Activated CD8-positive, alpha-beta T cell treated with anti-CD3 and anti-CD28 coated beads for 36 hours (primary cell): ENCODE results near the gene RPLP1. TPM values are rescaled to one million over a fixed set of nuclear protein-coding genes. Genes with fewer than 3 reads are reported as not detected.

Experiments used
- ATAC-seq: fragments of 200-7000 bp; cut with Tn5 transposase; one replicate; pipeline ENCODE4 v1.10.0; 2021; ENCODE audit warnings: mild to moderate bottlenecking, moderate library complexity
- CTCF ChIA-PET: fragments of 350-600 bp; sonication (Branson Sonifier 250); formaldehyde crosslinking; loops from one replicate; lab custom pipeline; 2021; ENCODE audit warnings: antibody characterized with exemption; lab: Charles Lee
- POLR2A ChIA-PET: fragments of 350-600 bp; sonication (Branson Sonifier 250); formaldehyde crosslinking; loops from one replicate; lab custom pipeline; 2021; ENCODE audit warnings: antibody characterized with exemption; lab: Charles Lee
- DNase-seq: peaks from one replicate; pipeline ENCODE4 v3.0.0-alpha.2; 2020
- H3K27ac Mint-ChIP-seq: one replicate; pipeline ENCODE4 v1.8.0; 2021; ENCODE audit warnings: mild to moderate bottlenecking, mixed read lengths
- H3K27me3 Mint-ChIP-seq: one replicate; pipeline ENCODE4 v1.8.0; 2021; ENCODE audit warnings: mixed read lengths
- H3K36me3 Mint-ChIP-seq: one replicate; pipeline ENCODE4 v1.8.0; 2021; ENCODE audit warnings: low read depth, mixed read lengths
- H3K4me1 Mint-ChIP-seq: one replicate; pipeline ENCODE4 v1.8.0; 2021; ENCODE audit warnings: low read depth, mixed read lengths
- H3K4me3 Mint-ChIP-seq: one replicate; pipeline ENCODE4 v1.8.0; 2021; ENCODE audit warnings: mild to moderate bottlenecking, moderate library complexity, mixed read lengths
- H3K9me3 Mint-ChIP-seq: one replicate; pipeline ENCODE4 v1.8.0; 2021; ENCODE audit warnings: mixed read lengths
- intact Hi-C: fragments of 100-400 bp; cut with micrococcal nuclease; formaldehyde crosslinking; loops from one replicate; pipeline ENCODE4 v1.10.0; 2022
- total RNA-seq, 2 experiments: library from RNA; stranded (reverse); gene quantifications; one replicate each; pipeline ENCODE4 v1.2.3, GENCODE V29; 2021
- TF ChIP-seq, protein P1 (sequence below): fragments of 200-600 bp; IDR thresholded peaks from one replicate; pipeline ENCODE4 v1.8.0; 2022; ENCODE audit warnings: antibody characterized with exemption, mild to moderate bottlenecking

RPLP1 gene
- total RNA-seq, 2 experiments from 2014 or later, result 2,583 to 2,701 TPM

DNA sequence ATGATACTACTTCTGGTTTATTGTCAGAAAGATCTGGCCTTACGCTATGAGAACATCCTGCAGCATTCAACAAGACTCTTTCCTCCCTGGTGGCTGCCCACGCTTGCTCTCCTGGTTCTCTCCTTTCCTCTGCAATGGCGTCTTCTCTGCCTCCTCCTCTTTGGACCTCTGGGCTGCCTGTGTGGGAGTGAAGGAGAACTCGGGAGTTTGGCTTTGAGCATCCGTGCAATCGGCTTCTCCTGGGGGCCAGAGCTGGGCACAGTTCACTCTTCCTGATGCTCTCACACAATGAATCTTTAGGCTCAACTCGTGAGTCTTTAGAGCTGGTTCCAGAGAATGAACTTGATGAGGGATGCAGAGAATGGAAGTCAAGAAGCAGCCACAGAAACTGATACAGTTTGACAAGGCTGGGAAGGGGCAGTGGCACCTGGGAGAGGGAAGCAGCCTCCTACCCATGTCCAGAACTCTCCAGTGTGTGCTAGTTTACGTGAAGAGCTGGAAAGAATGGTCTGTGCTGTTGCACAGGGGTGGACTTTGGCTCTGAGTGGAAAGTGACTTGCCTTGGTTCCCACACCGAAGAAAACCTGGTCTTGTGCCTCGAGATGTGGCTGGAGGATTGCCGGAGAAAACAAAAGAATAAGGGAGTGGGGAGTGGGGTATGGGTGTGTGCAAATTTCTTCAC is 37.9 kb downstream of the RPLP1 start:
- Mint-ChIP-seq H3K4me3 (no peak overlapping the region), H3K4me1 (no peaks in the 10 kb centered on the region), H3K36me3 (no peaks in the 10 kb centered on the region), H3K27ac (no peak overlapping the region), H3K27me3 (no peaks in the 10 kb centered on the region), H3K9me3 (peaks cover 6% of the 10 kb centered on the region)
- intact Hi-C loops, result no loop called here
- DNase-seq, result no peak
- no peak for ATAC-seq
- ChIA-PET CTCF (interaction anchor here (0.9 to 1.1 kb wide), 2 partner anchors 14 to 24 kb away, joined by 3 read pairs; no protein-coding TSS in a partner anchor), POLR2A (no interaction called here)
- TF ChIP-seq, protein P1, sequence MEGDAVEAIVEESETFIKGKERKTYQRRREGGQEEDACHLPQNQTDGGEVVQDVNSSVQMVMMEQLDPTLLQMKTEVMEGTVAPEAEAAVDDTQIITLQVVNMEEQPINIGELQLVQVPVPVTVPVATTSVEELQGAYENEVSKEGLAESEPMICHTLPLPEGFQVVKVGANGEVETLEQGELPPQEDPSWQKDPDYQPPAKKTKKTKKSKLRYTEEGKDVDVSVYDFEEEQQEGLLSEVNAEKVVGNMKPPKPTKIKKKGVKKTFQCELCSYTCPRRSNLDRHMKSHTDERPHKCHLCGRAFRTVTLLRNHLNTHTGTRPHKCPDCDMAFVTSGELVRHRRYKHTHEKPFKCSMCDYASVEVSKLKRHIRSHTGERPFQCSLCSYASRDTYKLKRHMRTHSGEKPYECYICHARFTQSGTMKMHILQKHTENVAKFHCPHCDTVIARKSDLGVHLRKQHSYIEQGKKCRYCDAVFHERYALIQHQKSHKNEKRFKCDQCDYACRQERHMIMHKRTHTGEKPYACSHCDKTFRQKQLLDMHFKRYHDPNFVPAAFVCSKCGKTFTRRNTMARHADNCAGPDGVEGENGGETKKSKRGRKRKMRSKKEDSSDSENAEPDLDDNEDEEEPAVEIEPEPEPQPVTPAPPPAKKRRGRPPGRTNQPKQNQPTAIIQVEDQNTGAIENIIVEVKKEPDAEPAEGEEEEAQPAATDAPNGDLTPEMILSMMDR, result no peak

DNA sequence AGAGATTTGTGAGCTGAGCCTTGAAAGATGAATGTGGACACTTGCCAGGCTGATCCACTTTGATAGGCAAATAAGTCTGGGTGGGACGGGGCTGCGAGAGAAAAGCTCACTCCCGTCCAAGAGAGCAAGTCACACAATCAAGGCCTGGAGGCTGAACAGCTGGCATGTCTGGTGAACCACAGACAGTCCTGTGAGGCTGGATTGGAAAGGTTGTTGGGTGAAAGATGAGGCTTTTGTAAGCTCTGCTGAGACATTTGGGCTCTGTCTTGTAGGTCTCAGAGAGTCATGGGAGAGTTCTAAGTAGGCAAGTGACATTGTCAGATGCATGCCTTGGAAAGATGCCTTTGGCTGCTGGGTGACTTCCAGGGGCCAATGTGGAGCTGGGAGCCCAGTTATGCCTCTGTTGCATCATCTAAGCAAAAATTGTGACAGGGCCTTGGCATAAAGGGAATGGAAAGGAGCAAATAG is 38.5 kb downstream of the RPLP1 start:
- intact Hi-C loops, result no loop called here

DNA sequence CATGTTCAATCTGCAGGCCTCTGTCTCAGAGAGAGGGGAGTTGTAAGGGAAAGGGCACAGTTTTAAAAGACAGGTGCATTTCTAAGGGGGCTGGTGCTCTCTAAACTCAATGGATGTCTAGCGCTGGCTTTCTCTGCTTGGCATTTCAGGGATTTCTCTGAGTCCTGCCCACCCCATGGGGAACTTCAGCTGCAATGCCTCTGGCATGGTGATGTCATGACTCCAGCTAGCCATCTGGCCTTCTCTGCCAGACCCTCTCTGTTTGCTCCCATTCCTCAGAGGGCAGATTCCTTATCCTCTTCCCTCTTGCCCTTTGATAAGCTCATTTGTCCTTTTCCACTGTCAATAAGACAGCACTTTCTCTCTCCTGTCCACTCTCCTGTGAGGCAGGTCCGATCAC is 40.8 kb downstream of the RPLP1 start:
- intact Hi-C loops, result no loop called here
- Mint-ChIP-seq H3K27me3 (no peaks in the 10 kb centered on the region), H3K4me3 (no peak overlapping the region), H3K27ac (no peak overlapping the region), H3K4me1 (peaks cover 7% of the 10 kb centered on the region), H3K36me3 (no peaks in the 10 kb centered on the region), H3K9me3 (peaks cover 4% of the 10 kb centered on the region)
- DNase-seq, result no peak
- ChIA-PET CTCF (interaction anchor here (0.8 to 2.4 kb wide), 6 partner anchors 10 to 445 kb away, joined by 3 to 9 read pairs (median 6); no protein-coding TSS in a partner anchor), POLR2A (no interaction called here)
- ATAC-seq, result no peak
- TF ChIP-seq, protein P1, result no peak

More for the DNA sequence above, 38.5 kb downstream of the RPLP1 start:
- Mint-ChIP-seq H3K36me3 (no peaks in the 10 kb centered on the region), H3K4me3 (no peak overlapping the region), H3K9me3 (peaks cover 4% of the 10 kb centered on the region), H3K27ac (no peak overlapping the region), H3K27me3 (no peaks in the 10 kb centered on the region), H3K4me1 (no peaks in the 10 kb centered on the region)
- ChIA-PET POLR2A (no interaction called here), CTCF (interaction anchor here (0.9 to 1.1 kb wide), 2 partner anchors 15 to 24 kb away, joined by 3 read pairs; no protein-coding TSS in a partner anchor)
- no peak for ATAC-seq
- no peak for DNase-seq
- TF ChIP-seq, protein P1, result no peak

DNA sequence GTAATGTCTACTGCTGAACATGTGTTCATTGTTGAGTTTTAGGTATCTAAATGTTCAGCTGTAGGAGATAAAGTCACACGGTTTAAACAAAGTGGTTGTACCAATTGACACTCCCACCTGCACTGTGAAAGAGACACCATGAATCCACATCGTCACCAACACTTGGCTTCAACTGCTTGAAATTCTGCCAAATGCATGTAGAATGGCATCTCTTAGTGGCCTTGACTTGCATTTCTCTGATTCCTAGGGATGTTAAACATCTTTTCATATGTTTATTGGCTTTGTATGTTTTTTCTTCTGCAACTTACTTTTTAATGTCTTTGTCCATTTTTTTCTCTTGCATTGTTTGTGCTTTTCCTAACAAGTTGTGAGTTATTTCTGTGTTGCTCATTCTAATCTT is 43.4 kb downstream of the RPLP1 start:
- Mint-ChIP-seq H3K4me3 (no peak overlapping the region), H3K36me3 (no peaks in the 10 kb centered on the region), H3K27me3 (no peaks in the 10 kb centered on the region), H3K4me1 (peaks cover 7% of the 10 kb centered on the region), H3K27ac (no peak overlapping the region), H3K9me3 (peaks cover 4% of the 10 kb centered on the region)
- intact Hi-C loops, result no loop called here
- no peak for ATAC-seq
- TF ChIP-seq, protein P1, result no peak
- ChIA-PET POLR2A (interaction anchor here (0.6 kb wide), 1 partner anchor 453 kb away, joined by 3 read pairs; no protein-coding TSS in a partner anchor), CTCF (no interaction called here)
- DNase-seq, result no peak

DNA sequence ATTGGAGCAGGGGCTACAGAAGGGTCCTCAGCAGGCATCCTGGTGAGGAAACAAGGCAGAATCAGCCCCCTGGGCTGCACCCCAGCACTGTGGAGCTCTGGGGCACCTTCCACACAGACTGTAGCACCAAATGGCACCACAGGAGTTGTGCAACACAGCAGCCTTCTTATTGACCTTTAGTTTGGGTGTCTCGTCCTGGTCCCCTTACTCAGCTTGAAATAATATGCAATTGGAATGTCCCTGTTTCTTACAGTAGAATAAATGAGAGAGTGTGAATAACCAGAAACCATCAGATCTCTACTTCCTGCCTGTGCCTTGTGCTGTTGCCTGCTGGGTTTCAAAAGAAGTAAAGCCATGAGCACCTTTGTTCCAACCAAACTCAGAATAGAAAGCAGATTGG is 44.5 kb downstream of the RPLP1 start:
- TF ChIP-seq, protein P1, result no peak
- H3K27me3 Mint-ChIP-seq, result no peaks in the 10 kb centered on the region
- ATAC-seq (peak; percentile 81), DNase-seq (peak; percentile 33)
- H3K9me3 Mint-ChIP-seq, result no peaks in the 10 kb centered on the region
- intact Hi-C loops, result no loop called here
- ChIA-PET CTCF (no interaction called here), POLR2A (no interaction called here)
- no peak overlapping the region for H3K27ac Mint-ChIP-seq
- H3K4me3 Mint-ChIP-seq, result no peak overlapping the region
- peaks cover 7% of the 10 kb centered on the region for H3K4me1 Mint-ChIP-seq
- H3K36me3 Mint-ChIP-seq, result no peaks in the 10 kb centered on the region
